SHP77 treated with DMSO at 0.1 percent for 48 hours (cell line): Measurements from ENCODE around the gene CAMP.
"Not testable (repeated sequence)": the region's sequence is repeated elsewhere in the genome, so short reads cannot be mapped to it uniquely, and the experiment has no call there.

Experiments
- DNase-seq: peaks from one replicate; lab custom pipeline; 2025; lab: John Stamatoyannopoulos, UW

CAMP gene

GRCh38 chr3:48222616-48223513, at the start of gene CAMP:
Gene CAMP (plus strand): TSS chr3:48223495. CDS start chr3:48223512, 17 bp downstream.
- DNase-seq: no peak

DNA sequence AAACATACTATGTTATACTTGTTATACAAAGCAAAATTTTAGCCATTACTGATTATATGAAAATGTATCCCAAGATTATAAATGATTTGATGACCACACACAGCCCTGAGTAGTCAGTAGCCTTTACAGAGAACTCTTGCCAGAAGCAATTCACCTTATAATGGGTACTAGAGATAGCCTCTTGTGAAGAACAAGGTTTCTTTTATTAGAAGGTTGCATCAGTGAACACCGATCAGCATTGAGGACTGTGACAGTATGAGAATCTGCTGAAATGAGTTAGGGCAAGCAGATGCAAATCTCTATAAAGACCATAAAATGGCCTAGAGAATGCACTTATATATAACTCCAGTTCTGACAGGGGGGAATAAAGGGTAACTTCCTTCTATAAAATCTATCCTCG, 45.2 kb upstream of the CAMP start:
- no peak for DNase-seq

- DNase-seq: no peak
Observed at GRCh38 chr3:48180021-48180420, 43.3 kb upstream of the CAMP start.

DNA sequence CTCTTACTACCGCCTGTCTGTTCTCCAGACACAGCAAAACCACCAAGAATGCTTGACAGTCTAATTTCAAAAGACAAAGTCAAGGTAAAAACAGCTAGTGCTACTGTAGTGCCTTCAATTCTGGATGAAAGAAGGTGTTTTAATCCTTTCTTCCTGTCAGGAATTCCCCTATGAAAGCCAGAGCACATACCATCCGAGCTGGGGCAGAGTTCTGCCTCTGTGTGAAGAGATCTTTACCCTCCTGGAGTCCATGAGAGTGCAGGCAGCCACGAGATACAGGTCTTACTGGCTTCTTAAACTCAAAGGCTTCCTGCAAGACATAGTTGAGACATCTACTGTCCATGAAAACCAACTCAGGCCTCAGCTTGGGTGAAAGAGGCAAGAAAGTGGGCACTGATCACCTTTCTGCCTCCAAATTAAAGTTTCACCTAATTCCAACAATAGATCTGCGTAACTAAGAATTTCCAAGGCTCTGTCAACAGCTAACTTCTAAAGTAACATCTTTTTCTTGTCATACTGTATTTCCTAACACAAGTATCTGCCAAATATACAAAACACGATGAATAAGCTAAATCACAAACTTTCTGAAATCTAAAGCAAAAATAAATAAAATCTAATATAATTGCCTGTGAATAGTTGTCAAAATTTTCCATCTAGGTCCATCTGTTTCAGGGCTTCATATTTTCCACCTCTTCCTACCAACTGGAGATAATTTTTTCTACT, 42.6 kb upstream of the CAMP start:
- no peak for DNase-seq

DNA sequence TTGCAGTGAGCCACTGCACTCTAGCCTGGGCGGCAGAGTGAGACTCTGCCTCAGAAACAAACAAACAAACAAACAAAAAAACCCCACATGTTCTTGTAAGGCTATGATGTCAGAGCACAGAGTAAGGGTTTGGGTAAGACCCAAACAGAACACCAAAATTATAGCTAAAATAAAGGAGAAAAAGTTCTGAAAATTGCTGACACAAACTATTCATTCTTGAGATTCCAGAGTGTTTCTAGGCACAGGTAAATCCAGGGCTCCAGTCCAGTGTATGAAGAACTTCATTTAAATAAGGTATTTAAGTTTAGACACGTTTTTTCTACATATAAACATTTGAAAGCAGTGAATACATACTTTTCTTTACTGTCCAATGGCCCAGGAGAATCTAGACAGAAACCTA, 39.0 kb upstream of the CAMP start:
- DNase-seq: no peak

DNA sequence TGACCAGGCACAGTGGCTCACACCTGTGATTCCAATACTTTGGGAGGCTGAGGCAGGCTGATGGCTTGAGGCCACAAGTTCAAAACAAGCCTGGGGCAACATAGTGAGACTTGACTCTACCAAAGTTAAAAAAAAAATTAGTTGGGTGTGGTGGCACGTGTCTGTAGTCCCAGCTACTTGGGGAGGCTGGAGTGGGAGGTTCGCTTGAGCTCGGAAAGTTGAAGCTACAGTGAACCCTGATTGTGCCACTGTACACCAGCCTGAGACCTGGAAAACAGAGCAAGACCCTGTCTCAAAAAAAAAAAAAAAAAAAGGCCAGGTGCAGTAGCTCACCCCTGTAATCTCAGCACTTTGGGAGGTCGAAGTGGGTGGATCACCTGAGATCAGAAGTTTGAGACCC, 38.2 kb upstream of the CAMP start:
- DNase-seq: no peak

DNA sequence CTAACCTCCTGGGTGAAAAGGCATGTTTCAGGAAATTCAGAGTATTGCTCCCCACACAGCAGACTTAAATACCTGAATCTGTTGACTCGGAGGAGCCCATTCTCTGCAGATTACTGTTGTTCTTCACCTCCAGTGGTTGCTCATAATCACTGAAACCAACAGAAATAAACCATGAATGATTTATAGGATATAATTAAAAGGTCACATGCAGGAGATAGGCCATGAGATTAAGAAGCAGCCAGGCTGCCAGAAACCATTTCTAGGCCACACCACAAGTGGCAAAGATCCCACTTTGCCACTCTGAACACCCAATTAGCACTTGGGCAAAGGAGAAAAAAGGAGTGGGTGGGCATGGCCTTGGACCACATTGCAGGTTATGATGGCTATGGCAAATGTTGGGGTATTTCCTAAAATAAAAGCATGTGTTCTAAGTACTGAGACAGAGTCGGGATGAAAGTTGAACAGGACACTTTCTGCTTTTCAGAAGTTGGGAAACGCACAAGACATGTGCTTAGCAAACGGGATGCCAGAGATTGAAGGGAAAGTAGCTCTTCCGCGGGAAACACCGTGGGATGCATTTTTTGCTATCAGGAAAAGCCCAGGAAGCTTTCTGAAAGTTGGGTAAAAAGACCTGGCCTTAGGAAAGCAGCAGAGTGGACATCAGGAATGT, 36.5 kb upstream of the CAMP start:
- no peak for DNase-seq

DNA sequence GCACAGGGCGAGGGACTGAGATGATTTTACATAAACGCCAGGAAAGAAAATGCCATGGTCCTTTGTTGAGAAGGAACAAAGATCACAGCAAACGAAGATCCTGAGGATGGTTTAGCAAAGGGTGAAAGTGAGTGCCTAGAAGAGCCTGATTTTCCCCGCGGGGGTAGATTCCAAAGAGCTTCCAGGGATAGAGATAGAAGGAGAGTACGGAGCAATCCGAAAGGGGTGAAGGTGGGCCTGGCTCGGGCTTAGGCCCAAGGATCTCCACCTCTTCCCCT, 36.1 kb upstream of the CAMP start:
- no peak for DNase-seq

DNA sequence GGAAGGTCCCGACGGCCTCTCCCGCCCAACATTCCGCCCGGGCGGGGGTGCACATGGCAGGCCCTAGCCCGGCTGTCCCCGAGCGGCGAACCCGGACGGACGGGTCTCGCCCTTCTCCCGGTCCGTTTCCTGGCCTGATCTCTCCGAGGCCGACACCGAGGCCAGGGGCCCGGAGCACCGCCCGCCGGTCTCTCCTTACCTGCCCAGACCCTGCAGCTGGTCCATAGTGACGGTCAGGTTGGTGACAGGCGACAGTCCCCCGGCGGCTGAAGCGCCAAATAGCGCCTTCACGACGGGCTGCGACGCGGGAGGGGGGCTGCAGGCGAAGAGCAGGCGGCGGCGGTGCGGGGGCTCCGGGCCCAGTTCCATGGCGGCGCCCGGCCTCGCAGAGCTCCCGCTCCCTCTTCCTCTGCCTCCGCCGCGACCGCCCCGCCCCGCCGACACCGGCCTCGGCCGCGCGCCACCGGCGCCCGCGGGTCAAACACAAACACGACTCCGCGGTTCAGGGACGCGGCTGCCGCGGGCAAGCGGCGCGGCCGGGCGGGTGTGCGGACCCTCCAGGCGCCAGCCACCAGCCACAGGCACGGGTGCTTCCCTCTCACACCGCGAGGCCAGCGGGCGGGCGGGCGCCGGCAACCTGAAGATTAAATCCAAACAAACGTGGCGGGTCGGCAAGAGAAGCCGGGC, 35.6 kb upstream of the CAMP start:
- no peak for DNase-seq

DNA sequence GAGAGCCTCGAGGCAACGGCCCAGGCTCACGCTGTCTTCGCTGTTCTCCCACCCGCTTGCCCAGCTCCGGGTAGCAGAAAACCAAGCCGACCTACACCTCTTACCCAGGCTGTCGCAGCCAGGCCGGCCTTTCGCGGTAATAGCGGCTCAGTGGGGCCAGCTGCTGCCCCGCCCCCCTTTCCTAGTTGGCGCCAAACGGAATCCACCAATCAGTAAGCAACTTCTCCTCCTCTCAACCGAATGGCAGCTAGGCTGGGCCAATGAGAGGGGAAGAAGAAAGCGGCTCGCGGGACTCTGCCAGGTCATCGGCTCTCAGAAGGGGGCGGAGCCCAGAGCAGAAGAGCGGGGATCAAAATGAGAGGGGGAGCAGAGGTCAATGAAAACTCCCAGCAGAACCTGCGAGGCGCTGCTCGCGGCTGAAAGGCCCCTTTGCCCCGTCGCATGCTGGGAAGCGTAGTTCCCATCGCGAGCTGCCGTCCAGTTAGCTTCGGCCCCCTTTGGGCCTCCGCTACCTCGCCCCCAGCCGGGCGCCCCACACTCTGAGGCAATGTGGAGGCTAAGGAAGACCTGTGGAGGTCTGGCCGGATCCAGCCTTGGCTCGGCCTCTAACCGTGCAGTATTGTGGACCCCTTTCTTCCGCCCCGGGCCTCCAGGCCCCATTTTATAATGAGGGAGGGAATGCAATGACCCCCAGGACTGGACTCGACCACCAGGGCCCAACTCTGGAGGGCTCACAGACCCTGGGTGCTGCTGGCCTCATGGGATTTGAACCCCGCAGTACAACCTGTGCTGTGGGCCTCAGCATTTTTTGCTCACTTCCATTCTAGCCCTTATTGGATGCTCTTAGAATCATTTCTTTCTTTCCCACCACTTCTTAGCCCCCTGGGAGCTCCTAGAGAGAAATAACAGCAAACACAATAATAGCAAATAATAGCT, 34.8 kb upstream of the CAMP start, which contains the start of gene CDC25A:
CDC25A (minus strand) TSS at position 152 of the 936 bp plus-strand sequence. CDS start 470 bp downstream, outside the sequence.
- DNase-seq: peak; percentile 98

DNA sequence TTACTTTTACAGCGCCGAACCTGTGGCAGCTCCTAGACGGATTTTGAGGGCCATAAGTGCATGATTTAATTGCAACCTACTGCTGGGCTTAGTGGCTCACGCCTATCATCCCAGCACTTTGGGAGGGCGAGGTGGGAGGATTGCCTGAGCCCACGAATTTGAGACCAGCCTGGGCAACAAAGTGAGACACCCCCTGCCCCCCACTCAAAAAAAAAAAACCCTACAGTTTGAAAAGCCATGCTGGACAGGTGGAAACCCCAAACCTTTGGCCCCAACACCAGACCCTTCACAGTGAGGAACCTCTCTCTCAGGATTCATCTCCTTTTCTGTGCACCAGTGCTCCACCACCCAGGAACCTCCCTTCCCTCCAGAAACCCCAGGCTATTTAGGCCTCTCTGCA, 34.0 kb upstream of the CAMP start:
- no peak for DNase-seq

DNA sequence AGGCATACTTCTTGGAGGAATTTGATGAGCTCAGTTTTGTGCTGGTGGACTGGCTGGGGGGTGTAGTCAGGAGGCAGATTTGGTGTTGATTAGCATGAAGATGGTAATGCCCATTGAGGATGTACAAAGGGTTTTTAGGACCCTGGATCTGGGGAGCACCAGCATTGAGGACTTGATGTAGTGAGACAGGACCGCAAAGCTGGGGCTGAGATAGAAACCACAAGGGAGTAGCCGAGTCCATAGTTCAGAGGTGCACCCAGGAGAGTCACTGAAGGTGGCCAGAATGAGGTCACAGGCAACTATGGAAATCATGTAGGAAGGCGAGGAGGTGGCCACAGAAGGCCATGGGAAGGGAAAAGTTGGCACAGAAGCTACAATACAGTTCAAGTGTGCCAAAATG, 32.4 kb upstream of the CAMP start:
- no peak for DNase-seq

DNA sequence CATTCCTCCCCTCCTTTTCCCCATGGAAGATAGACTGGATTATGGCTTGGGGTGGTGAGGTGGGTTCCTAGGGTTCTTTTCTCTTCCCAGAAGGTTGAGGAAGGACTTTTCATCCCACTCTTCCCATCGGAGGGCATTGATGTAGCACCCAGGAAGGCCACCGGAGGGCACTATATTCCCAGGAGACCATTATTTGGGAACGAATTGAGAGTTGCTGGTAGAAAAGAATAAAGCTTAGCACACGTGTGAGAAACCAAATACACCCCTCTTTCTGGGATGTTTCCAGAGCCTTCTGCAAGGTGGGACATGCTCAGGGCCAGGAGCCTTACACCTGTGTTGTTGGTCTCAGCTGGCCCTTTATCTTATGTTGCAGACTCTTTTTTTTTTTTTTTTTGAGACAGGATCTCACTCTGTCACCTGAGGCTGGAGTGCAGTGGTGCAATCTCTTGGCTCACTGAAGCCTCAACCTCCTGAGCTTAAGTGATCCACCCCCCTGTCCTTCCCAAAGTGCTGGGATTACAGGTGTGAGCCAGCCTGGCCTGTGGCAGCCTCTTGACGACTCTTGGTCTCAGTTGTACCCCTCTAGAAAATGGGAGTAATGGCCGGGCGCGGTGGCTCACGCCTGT, 28.7 kb upstream of the CAMP start:
- peak; percentile 73 for DNase-seq

GRCh38 chr3:48196611-48197010, 26.7 kb upstream of the CAMP start:
- no peak for DNase-seq

GRCh38 chr3:48199117-48199516, 24.2 kb upstream of the CAMP start:
- no peak for DNase-seq

DNA sequence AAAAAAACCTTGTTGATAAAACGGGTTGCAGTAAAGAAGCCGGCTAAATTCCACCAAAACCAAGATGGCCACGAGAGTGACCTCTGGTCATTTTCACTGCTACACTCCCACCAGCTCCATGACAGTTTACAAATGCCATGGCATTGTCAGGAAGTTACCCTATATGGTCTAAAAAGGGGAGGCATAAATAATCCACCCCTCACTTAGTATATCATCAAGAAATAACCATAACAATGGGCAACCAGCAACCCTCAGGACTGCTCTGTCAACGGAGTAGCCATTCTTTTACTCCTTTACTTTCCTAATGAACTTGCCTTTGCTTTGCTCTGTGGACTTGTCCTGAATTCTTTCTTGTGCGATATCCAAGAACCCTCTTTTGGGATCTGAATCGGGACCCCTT, 20.7 kb upstream of the CAMP start:
- no peak for DNase-seq

DNA sequence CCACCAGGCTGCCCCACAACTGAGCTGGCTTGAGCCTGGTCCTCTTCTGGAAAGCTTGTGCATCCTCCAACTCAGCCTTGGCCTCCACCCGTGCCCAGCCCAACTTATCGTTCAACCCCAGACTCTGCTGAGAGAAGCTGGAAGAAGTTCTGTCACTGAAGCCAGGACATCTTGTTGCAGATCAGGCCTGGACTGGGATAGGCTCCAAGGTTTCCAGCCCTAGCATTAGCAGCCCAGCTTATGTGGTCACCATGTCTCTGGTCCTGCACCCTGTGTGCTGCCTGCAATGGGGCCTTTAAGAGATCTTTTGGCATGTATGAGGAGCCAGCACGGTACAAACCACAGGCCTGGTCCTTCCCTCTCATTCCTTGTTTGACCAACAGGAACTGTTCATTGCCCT, 15.2 kb upstream of the CAMP start:
- DNase-seq: no peak

GRCh38 chr3:48209445-48209844, 13.8 kb upstream of the CAMP start:
- no peak for DNase-seq

GRCh38 chr3:48210534-48210933, 12.8 kb upstream of the CAMP start:
- not testable (repeated sequence) for DNase-seq

GRCh38 chr3:48211776-48212175, 11.5 kb upstream of the CAMP start:
- DNase-seq: not testable (repeated sequence)

- no peak for DNase-seq
Observed at GRCh38 chr3:48214225-48214624, 9.1 kb upstream of the CAMP start.
